ENCODE data around the gene NPC1. TPM values are rescaled to one million over a fixed set of nuclear protein-coding genes. Genes with fewer than 3 reads are reported as not detected.
"Not testable (repeated sequence)": the region's sequence is repeated elsewhere in the genome, so short reads cannot be mapped to it uniquely, and the experiment has no call there.

The NPC1 gene
- total RNA-seq (2014; rRNA removed; shearing (Covaris generic)) = 9.6 and 15.1 TPM in 2 replicates

GRCh38 chr18:23586249-23587196 lies at the start of gene NPC1:
Gene NPC1 (minus strand): TSS chr18:23586506. CDS start chr18:23586343, 163 bp downstream.
- peak; percentile 95 for DNase-seq (ENCODE audit: low read depth)

GRCh38 chr18:23636071-23636399 lies 49.7 kb upstream of the NPC1 start:
- no peak for DNase-seq (ENCODE audit: low read depth)

- peak; percentile 49 for DNase-seq (ENCODE audit: low read depth)
Measured at GRCh38 chr18:23635283-23636070, 49.2 kb upstream of the NPC1 start.

GRCh38 chr18:23634692-23635091 lies 48.4 kb upstream of the NPC1 start:
- DNase-seq (ENCODE audit: low read depth) = peak; percentile 17

- DNase-seq (ENCODE audit: low read depth) = no peak
Measured at GRCh38 chr18:23632615-23633014, 46.3 kb upstream of the NPC1 start.

GRCh38 chr18:23631746-23632145 lies 45.4 kb upstream of the NPC1 start:
- DNase-seq (ENCODE audit: low read depth) = no peak

- DNase-seq (ENCODE audit: low read depth) = no peak
Measured at GRCh38 chr18:23631312-23631711, 45.0 kb upstream of the NPC1 start.

- no peak for DNase-seq (ENCODE audit: low read depth)
Measured at GRCh38 chr18:23629444-23629946, 43.2 kb upstream of the NPC1 start.

- no peak for DNase-seq (ENCODE audit: low read depth)
Measured at GRCh38 chr18:23627970-23628369, 41.7 kb upstream of the NPC1 start.

GRCh38 chr18:23627321-23627720 lies 41.0 kb upstream of the NPC1 start:
- peak; percentile 83 for DNase-seq (ENCODE audit: low read depth)

- peak; percentile 51 for DNase-seq (ENCODE audit: low read depth)
Measured at GRCh38 chr18:23626451-23627279, 40.4 kb upstream of the NPC1 start.

GRCh38 chr18:23623040-23623439 lies 36.7 kb upstream of the NPC1 start:
- DNase-seq (ENCODE audit: low read depth) = no peak

GRCh38 chr18:23619388-23619881 lies 33.1 kb upstream of the NPC1 start:
- DNase-seq (ENCODE audit: low read depth) = peak; percentile 6

- no peak for DNase-seq (ENCODE audit: low read depth)
Measured at GRCh38 chr18:23618862-23619387, 32.6 kb upstream of the NPC1 start.

GRCh38 chr18:23617412-23618014 lies 31.2 kb upstream of the NPC1 start:
- no peak for DNase-seq (ENCODE audit: low read depth)

GRCh38 chr18:23616258-23616657 lies 30.0 kb upstream of the NPC1 start:
- no peak for DNase-seq (ENCODE audit: low read depth)

GRCh38 chr18:23614891-23615290 lies 28.6 kb upstream of the NPC1 start:
- no peak for DNase-seq (ENCODE audit: low read depth)

GRCh38 chr18:23614413-23614812 lies 28.1 kb upstream of the NPC1 start:
- DNase-seq (ENCODE audit: low read depth) = no peak

GRCh38 chr18:23613091-23613475 lies 26.8 kb upstream of the NPC1 start:
- not testable (repeated sequence) for DNase-seq (ENCODE audit: low read depth)

GRCh38 chr18:23612434-23613090 lies 26.3 kb upstream of the NPC1 start:
- no peak for DNase-seq (ENCODE audit: low read depth)

All from Daoy (cell line).